ENCODE measurements around the gene CRB1.
"Not testable (repeated sequence)": the region's sequence is repeated elsewhere in the genome, so short reads cannot be mapped to it uniquely, and the experiment has no call there.

CRB1 gene

GRCh38 chr1:197402189-197402588, 134.1 kb downstream of the CRB1 start:
- DNase-seq: no peak

GRCh38 chr1:197404774-197405173, 136.7 kb downstream of the CRB1 start:
- DNase-seq: not testable (repeated sequence)

GRCh38 chr1:197405614-197406013, 137.6 kb downstream of the CRB1 start:
- not testable (repeated sequence) for DNase-seq

GRCh38 chr1:197413564-197413963, 145.5 kb downstream of the CRB1 start:
- DNase-seq: no peak

GRCh38 chr1:197415221-197415620, 147.2 kb downstream of the CRB1 start:
- DNase-seq: no peak

GRCh38 chr1:197418693-197419092, 150.6 kb downstream of the CRB1 start:
- DNase-seq: no peak

GRCh38 chr1:197422993-197423392, 154.9 kb downstream of the CRB1 start:
- no peak for DNase-seq

- DNase-seq: no peak
Measured at GRCh38 chr1:197424380-197424779, 156.3 kb downstream of the CRB1 start.

- DNase-seq: no peak
Measured at GRCh38 chr1:197429372-197429771, 161.3 kb downstream of the CRB1 start.

- peak in 1 of 3 experiments; percentile 31 for DNase-seq
Measured at GRCh38 chr1:197435224-197435623, 167.2 kb downstream of the CRB1 start.

GRCh38 chr1:197437601-197438000, 169.5 kb downstream of the CRB1 start:
- DNase-seq: no peak

- DNase-seq: no peak
Measured at GRCh38 chr1:197438010-197438790, 170.1 kb downstream of the CRB1 start.

- no peak for DNase-seq
Measured at GRCh38 chr1:197439708-197440280, 171.7 kb downstream of the CRB1 start.

GRCh38 chr1:197440715-197441114, 172.7 kb downstream of the CRB1 start:
- DNase-seq: no peak

GRCh38 chr1:197441999-197442414, 174.0 kb downstream of the CRB1 start:
- no peak for DNase-seq

GRCh38 chr1:197444755-197445154, 176.7 kb downstream of the CRB1 start:
- DNase-seq: no peak

GRCh38 chr1:197448121-197448779, 180.2 kb downstream of the CRB1 start:
- no peak for DNase-seq

- DNase-seq: no peak
Measured at GRCh38 chr1:197451381-197451780, 183.3 kb downstream of the CRB1 start.

- no peak for DNase-seq
Measured at GRCh38 chr1:197453376-197454058, 185.5 kb downstream of the CRB1 start.

GRCh38 chr1:197462539-197462938, 194.5 kb downstream of the CRB1 start:
- no peak for DNase-seq

- DNase-seq: peak in 2 of 3 experiments; percentile 27 to 78
Measured at GRCh38 chr1:197463142-197463541, 195.1 kb downstream of the CRB1 start.

- no peak for DNase-seq
Measured at GRCh38 chr1:197464044-197464443, 196.0 kb downstream of the CRB1 start.
